Measurements from ENCODE around the gene SHISA7.

DNA sequence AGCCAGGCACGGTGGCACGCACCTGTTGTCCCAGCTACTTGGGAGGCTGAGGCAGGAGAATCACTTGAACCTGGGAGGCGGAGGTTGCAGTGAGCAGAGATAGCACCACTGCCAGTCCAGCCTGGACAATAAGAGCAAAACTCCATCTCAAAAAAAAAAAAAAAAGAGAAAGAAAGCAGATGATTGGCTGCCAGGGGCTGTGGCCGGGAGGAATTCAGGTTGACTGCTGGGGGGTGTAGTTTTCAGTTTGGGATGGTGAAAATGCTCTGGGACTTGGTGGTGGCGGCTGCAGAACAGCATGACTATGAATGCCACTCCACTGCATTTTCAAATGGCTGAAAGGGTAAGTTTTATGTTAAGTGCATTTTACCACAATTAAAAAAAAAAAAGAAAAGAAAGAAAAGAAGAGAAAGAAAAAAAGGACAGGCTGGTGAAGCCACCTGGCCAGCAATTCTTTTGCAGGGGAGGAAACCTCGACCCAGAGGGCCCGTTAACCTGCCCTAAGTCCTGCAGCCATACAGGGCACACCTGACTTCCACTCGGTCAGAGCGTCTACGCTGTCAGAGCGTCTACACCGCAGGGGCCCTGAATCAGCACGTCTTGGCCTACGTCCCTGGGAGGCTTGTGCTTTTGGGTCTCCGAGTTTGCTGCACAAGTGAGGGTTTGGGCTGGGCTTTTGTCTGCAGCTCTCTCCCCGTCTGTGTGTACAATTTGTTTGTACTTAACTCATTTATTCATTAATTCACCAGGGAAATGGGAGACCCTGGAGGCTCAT lies 14.8 kb upstream of the SHISA7 start:
- TF ChIP-seq, protein P1, sequence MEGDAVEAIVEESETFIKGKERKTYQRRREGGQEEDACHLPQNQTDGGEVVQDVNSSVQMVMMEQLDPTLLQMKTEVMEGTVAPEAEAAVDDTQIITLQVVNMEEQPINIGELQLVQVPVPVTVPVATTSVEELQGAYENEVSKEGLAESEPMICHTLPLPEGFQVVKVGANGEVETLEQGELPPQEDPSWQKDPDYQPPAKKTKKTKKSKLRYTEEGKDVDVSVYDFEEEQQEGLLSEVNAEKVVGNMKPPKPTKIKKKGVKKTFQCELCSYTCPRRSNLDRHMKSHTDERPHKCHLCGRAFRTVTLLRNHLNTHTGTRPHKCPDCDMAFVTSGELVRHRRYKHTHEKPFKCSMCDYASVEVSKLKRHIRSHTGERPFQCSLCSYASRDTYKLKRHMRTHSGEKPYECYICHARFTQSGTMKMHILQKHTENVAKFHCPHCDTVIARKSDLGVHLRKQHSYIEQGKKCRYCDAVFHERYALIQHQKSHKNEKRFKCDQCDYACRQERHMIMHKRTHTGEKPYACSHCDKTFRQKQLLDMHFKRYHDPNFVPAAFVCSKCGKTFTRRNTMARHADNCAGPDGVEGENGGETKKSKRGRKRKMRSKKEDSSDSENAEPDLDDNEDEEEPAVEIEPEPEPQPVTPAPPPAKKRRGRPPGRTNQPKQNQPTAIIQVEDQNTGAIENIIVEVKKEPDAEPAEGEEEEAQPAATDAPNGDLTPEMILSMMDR (IDR thresholded peaks at IDR 0.05): no peak
- no peak for TF ChIP-seq SMC3 (IDR thresholded peaks at IDR 0.05)
- TF ChIP-seq CBX2 (IDR thresholded peaks at IDR 0.05; ENCODE audit: borderline replicate concordance, low read depth): no peak
- TF ChIP-seq, protein P2, sequence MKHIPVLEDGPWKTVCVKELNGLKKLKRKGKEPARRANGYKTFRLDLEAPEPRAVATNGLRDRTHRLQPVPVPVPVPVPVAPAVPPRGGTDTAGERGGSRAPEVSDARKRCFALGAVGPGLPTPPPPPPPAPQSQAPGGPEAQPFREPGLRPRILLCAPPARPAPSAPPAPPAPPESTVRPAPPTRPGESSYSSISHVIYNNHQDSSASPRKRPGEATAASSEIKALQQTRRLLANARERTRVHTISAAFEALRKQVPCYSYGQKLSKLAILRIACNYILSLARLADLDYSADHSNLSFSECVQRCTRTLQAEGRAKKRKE (CRISPR knock-in tag; IDR thresholded peaks at IDR 0.05; ENCODE audit: low read depth): no peak
- no peak for TF ChIP-seq MYC (IDR thresholded peaks at IDR 0.05; ENCODE audit: borderline replicate concordance, low read length)
- TF ChIP-seq, protein P3, sequence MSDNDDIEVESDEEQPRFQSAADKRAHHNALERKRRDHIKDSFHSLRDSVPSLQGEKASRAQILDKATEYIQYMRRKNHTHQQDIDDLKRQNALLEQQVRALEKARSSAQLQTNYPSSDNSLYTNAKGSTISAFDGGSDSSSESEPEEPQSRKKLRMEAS (IDR thresholded peaks at IDR 0.05): no peak
- no peak for TF ChIP-seq CEBPB (IDR thresholded peaks at IDR 0.05)
- TF ChIP-seq RARB (CRISPR knock-in tag; IDR thresholded peaks at IDR 0.05): no peak
- no peak for TF ChIP-seq MAFK (IDR thresholded peaks at IDR 0.05; ENCODE audit: partially characterized antibody)
- no peak for TF ChIP-seq ZFP36 (IDR thresholded peaks at IDR 0.05; ENCODE audit: borderline replicate concordance, partially characterized antibody)
- TF ChIP-seq EP300 (IDR thresholded peaks at IDR 0.05): no peak
- no peak for TF ChIP-seq HOXA7 (CRISPR knock-in tag; IDR thresholded peaks at IDR 0.05)
- TF ChIP-seq NFE2L2 (conservative IDR thresholded peaks at IDR 0.05; ENCODE audit: low read length): no peak
